ENCODE results near the gene SELENON.

GRCh38 chr1:25779894-25780293 is 20.1 kb upstream of the SELENON start:
- TF ChIP-seq CTCF (conservative IDR thresholded peaks at IDR 0.05; ENCODE audit: low read length) = no peak
- TF ChIP-seq EZH2phosphoT487 (IDR thresholded peaks at IDR 0.05; ENCODE audit: borderline replicate concordance, low read depth, low read length) = no peak
